Fibroblast of lung (primary cell): Measurements from ENCODE around the gene RTN1. TPM values are rescaled to one million over a fixed set of nuclear protein-coding genes. Genes with fewer than 3 reads are reported as not detected.

ENCODE experiments used
- DNase-seq, 2 donors: peaks; one replicate each; pipeline versions ENCODE4 v3.0.0 to v3.0.0-alpha.2; 2010; ENCODE audit warnings: low read depth in 2 of 2
- H2AFZ ChIP-seq: 2 replicates; pipeline ENCODE4 v1.5.1; 2012; ENCODE audit warnings: low read length, control low read depth, inconsistent platforms
- H3K27ac ChIP-seq: 2 replicates; pipeline ENCODE4 v1.5.1; 2011; ENCODE audit warnings: low read length, control low read depth; ENCODE audit not compliant: insufficient read depth
- H3K27me3 ChIP-seq: 2 replicates; pipeline ENCODE4 v1.5.1; 2011; ENCODE audit warnings: mild to moderate bottlenecking, low read length; ENCODE audit not compliant: control insufficient read depth, insufficient read depth
- H3K36me3 ChIP-seq: 2 replicates; pipeline ENCODE4 v1.5.1; 2011; ENCODE audit warnings: low read length; ENCODE audit not compliant: control insufficient read depth, insufficient read depth
- H3K4me1 ChIP-seq: 2 replicates; pipeline ENCODE4 v1.5.1; 2011; ENCODE audit warnings: low read length; ENCODE audit not compliant: control insufficient read depth, insufficient read depth; ENCODE audit errors: extremely low read depth
- H3K4me2 ChIP-seq: 2 replicates; pipeline ENCODE4 v1.5.1; 2011; ENCODE audit warnings: low read length, control low read depth; ENCODE audit not compliant: insufficient read depth; ENCODE audit errors: extremely low read depth
- H3K4me3 ChIP-seq, 4 experiments: fragments of 200-600 bp in 1 of 4; sonication (generic) in 1 of 4; replicated peaks in 1 of 4; 2 replicates each; pipeline ENCODE4 v1.5.1; 2011 to 2016; ENCODE audit warnings: low read length in 4 of 4, low read depth in 3 of 4, mild to moderate bottlenecking in 3 of 4, control low read depth in 2 of 4, inconsistent platforms in 1 of 4, mixed read lengths in 1 of 4; ENCODE audit not compliant: insufficient read depth in 1 of 4; ENCODE audit errors: control extremely low read depth in 1 of 4
- H3K79me2 ChIP-seq: 2 replicates; pipeline ENCODE4 v1.5.1; 2012; ENCODE audit warnings: mild to moderate bottlenecking, low read length, inconsistent platforms; ENCODE audit not compliant: control insufficient read depth, insufficient read depth
- H3K9ac ChIP-seq: 2 replicates; pipeline ENCODE4 v1.5.1; 2011; ENCODE audit warnings: mild to moderate bottlenecking, low read length, control low read depth; ENCODE audit not compliant: insufficient read depth
- H3K9me3 ChIP-seq: 2 replicates; pipeline ENCODE4 v1.5.1; 2012; ENCODE audit warnings: low read depth, low read length; ENCODE audit not compliant: control insufficient read depth, insufficient read depth
- H4K20me1 ChIP-seq: 2 replicates; pipeline ENCODE4 v1.5.1; 2011; ENCODE audit warnings: low read length; ENCODE audit not compliant: control insufficient read depth, insufficient read depth; ENCODE audit errors: extremely low read depth
- CTCF ChIP-seq, 2 donors: IDR thresholded peaks in 1 of 2; conservative IDR thresholded peaks in 1 of 2; 1 replicate in 1 of 2; 2 replicates in 1 of 2; pipeline ENCODE4 v1.5.1; 2011 to 2012; ENCODE audit warnings: low read length in 2 of 2, control low read depth in 1 of 2, inconsistent platforms in 1 of 2, low read depth in 1 of 2, mild to moderate bottlenecking in 1 of 2
- EZH2 ChIP-seq: IDR thresholded peaks from 2 replicates; pipeline ENCODE4 v1.5.1; 2012; ENCODE audit warnings: low read length, control low read depth, mild to moderate bottlenecking; ENCODE audit errors: missing control alignments
- polyA plus RNA-seq, 2 donors: library from polyadenylated mRNA; depleted of rRNA in 1 of 2; stranded (reverse) in 1 of 2; unstranded in 1 of 2; fragments of >200 nt; gene quantifications; 2 replicates each; pipeline ENCODE4 v1.2.1, GENCODE V29; 2011 to 2012; ENCODE audit warnings: missing spikeins in 1 of 2
- total RNA-seq: library from RNA; depleted of rRNA; stranded (reverse); fragments of >200 nt; gene quantifications from 2 replicates; pipeline ENCODE4 v1.2.1, GENCODE V29; 2014

The RTN1 gene
- total and polyA plus RNA-seq, 2 donors (not counting 1 experiment from before 2014, with no cell fraction given): 0.17 to 0.92 TPM

DNA sequence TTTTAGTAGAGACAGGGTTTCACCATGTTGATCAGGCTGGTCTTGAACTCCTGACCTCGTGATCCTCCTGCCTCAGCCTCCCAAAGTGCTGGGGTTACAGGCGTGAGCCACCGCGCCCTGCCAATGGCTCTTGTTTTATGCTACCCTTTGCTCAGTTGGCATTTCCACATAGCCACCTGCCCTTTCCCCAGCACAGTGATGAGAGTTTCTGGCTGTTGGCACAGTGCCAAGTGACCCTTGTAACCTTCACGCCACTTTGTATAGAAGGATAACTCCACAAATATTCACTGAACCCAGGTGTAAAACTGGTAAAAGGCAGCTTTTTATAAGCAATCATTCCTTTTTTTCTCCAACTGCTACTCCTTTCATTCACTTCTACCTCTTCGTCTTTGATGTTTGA is 275.5 kb downstream of the RTN1 start:
- no peak overlapping the region for H3K9ac ChIP-seq
- TF ChIP-seq CTCF (conservative IDR thresholded peaks at IDR 0.05 in 1 of 2, IDR thresholded peaks at IDR 0.05 in 1 of 2; ENCODE audit: low read depth in 1 of 2, low read length in 2 of 2): no peak
- no peak for TF ChIP-seq EZH2
- H3K27me3 ChIP-seq: peaks cover 4% of the 10 kb centered on the region
- H3K4me1 ChIP-seq: no peaks in the 10 kb centered on the region
- H3K9me3 ChIP-seq: no peaks in the 10 kb centered on the region
- H2AFZ ChIP-seq: no peak overlapping the region
- H4K20me1 ChIP-seq: no peaks in the 10 kb centered on the region
- H3K4me3 ChIP-seq: no peak overlapping the region
- no peaks in the 10 kb centered on the region for H3K79me2 ChIP-seq
- H3K4me2 ChIP-seq: no peak overlapping the region
- DNase-seq: no peak
- H3K36me3 ChIP-seq: no peaks in the 10 kb centered on the region
- no peak overlapping the region for H3K27ac ChIP-seq

- H3K9me3 ChIP-seq: no peaks in the 10 kb centered on the region
- no peak overlapping the region for H3K4me2 ChIP-seq
- no peaks in the 10 kb centered on the region for H3K79me2 ChIP-seq
- TF ChIP-seq EZH2 (no peak), CTCF (conservative IDR thresholded peaks at IDR 0.05 in 1 of 2, IDR thresholded peaks at IDR 0.05 in 1 of 2; ENCODE audit: low read depth in 1 of 2, low read length in 2 of 2) (no peak)
- no peaks in the 10 kb centered on the region for H3K4me1 ChIP-seq
- H3K27me3 ChIP-seq: no peaks in the 10 kb centered on the region
- H3K36me3 ChIP-seq: no peaks in the 10 kb centered on the region
- no peaks in the 10 kb centered on the region for H4K20me1 ChIP-seq
- H3K4me3 ChIP-seq: no peak overlapping the region
- H2AFZ ChIP-seq: no peak overlapping the region
- no peak for DNase-seq
- no peak overlapping the region for H3K27ac ChIP-seq
- H3K9ac ChIP-seq: no peak overlapping the region
Measured at GRCh38 chr14:59591641-59592370, 278.8 kb downstream of the RTN1 start.

GRCh38 chr14:59588101-59588500 is 282.5 kb downstream of the RTN1 start:
- no peak overlapping the region for H3K4me3 ChIP-seq
- no peak overlapping the region for H2AFZ ChIP-seq
- H3K79me2 ChIP-seq: no peaks in the 10 kb centered on the region
- H3K9me3 ChIP-seq: no peaks in the 10 kb centered on the region
- H3K9ac ChIP-seq: no peak overlapping the region
- TF ChIP-seq EZH2 (no peak), CTCF (conservative IDR thresholded peaks at IDR 0.05 in 1 of 2, IDR thresholded peaks at IDR 0.05 in 1 of 2; ENCODE audit: low read depth in 1 of 2, low read length in 2 of 2) (no peak)
- H3K4me2 ChIP-seq: no peak overlapping the region
- H3K4me1 ChIP-seq: no peaks in the 10 kb centered on the region
- DNase-seq: no peak
- H3K27ac ChIP-seq: no peak overlapping the region
- H4K20me1 ChIP-seq: no peaks in the 10 kb centered on the region
- H3K36me3 ChIP-seq: no peaks in the 10 kb centered on the region
- no peaks in the 10 kb centered on the region for H3K27me3 ChIP-seq
